CD4-positive, alpha-beta T cell (primary cell): ENCODE measurements around the gene BTBD19. TPM values are rescaled to one million over a fixed set of nuclear protein-coding genes. Genes with fewer than 3 reads are reported as not detected.

Experiments
- ATAC-seq: fragments of 200-7000 bp; cut with Tn5 transposase; one replicate; pipeline ENCODE4 v1.10.0; 2022; ENCODE audit warnings: mild to moderate bottlenecking; ENCODE audit not compliant: poor library complexity
- CTCF ChIA-PET: fragments of 350-600 bp; sonication (Branson Sonifier 250); formaldehyde crosslinking; loops from one replicate; lab custom pipeline; 2021; ENCODE audit warnings: antibody characterized with exemption, inconsistent platforms; lab: Charles Lee
- POLR2A ChIA-PET: fragments of 350-600 bp; sonication (Branson Sonifier 250); formaldehyde crosslinking; loops from one replicate; lab custom pipeline; 2021; ENCODE audit warnings: antibody characterized with exemption, inconsistent platforms; lab: Charles Lee
- DNase-seq, 14 experiments: peaks; one replicate each; pipeline ENCODE4 v3.0.0-alpha.2; 2013 to 2020; ENCODE audit warnings: mixed read lengths in 2 of 14
- H3K27ac ChIP-seq, 2 donors: one replicate each; pipeline versions ENCODE4 v1.5.1 to v1.7.0; 2013; ENCODE audit warnings: low read length in 2 of 2, low read depth in 1 of 2, mild to moderate bottlenecking in 1 of 2
- H3K27me3 ChIP-seq, 2 experiments: 1 replicate in 1 of 2; 2 replicates in 1 of 2; pipeline versions ENCODE4 v1.6.1 to v1.7.0; 2013; ENCODE audit warnings: low read length in 2 of 2, control low read depth in 1 of 2, mild to moderate bottlenecking in 1 of 2, moderate library complexity in 1 of 2; ENCODE audit not compliant: insufficient read depth in 2 of 2, control insufficient read depth in 1 of 2
- H3K36me3 ChIP-seq: one replicate; pipeline ENCODE4 v1.6.1; 2013; ENCODE audit warnings: low read length, control low read depth; ENCODE audit not compliant: insufficient read depth
- H3K4me1 ChIP-seq: one replicate; pipeline ENCODE4 v1.6.1; 2013; ENCODE audit warnings: low read length, control low read depth; ENCODE audit not compliant: insufficient read depth
- H3K4me3 ChIP-seq: one replicate; pipeline ENCODE4 v1.5.1; 2013; ENCODE audit warnings: mild to moderate bottlenecking, low read length, moderate library complexity
- H3K9me3 ChIP-seq, 2 experiments: 1 replicate in 1 of 2; 2 replicates in 1 of 2; pipeline versions ENCODE4 v1.6.1 to v1.7.0; 2013; ENCODE audit warnings: low read length in 2 of 2, mild to moderate bottlenecking in 2 of 2, control low read depth in 1 of 2, moderate library complexity in 1 of 2; ENCODE audit not compliant: control insufficient read depth in 1 of 2, insufficient read depth in 1 of 2
- H3K27ac Mint-ChIP-seq: one replicate; pipeline ENCODE4 v1.8.0; 2020; ENCODE audit warnings: mixed read lengths
- H3K27me3 Mint-ChIP-seq: one replicate; pipeline ENCODE4 v1.8.0; 2021; ENCODE audit warnings: mixed read lengths
- H3K36me3 Mint-ChIP-seq: one replicate; pipeline ENCODE4 v1.8.0; 2021; ENCODE audit warnings: low read depth, mixed read lengths
- H3K4me1 Mint-ChIP-seq: one replicate; pipeline ENCODE4 v1.8.0; 2021; ENCODE audit warnings: low read depth, mixed read lengths
- H3K4me3 Mint-ChIP-seq: one replicate; pipeline ENCODE4 v1.8.0; 2020; ENCODE audit warnings: mild to moderate bottlenecking, mixed read lengths
- H3K9me3 Mint-ChIP-seq: one replicate; pipeline ENCODE4 v1.8.0; 2020; ENCODE audit warnings: mixed read lengths
- intact Hi-C, 2 experiments: fragments of 100-400 bp; cut with DNase I in 1 of 2; cut with micrococcal nuclease in 1 of 2; formaldehyde crosslinking; loops; one replicate each; pipeline versions ENCODE4 v1.15.1 to v1.9.0; 2023 to 2025; cut with DNase I, micrococcal nuclease
- total RNA-seq, 174 experiments: library from RNA in 2 of 174; stranded (reverse) in 2 of 174; gene quantifications; one replicate each; pipeline ENCODE4 v1.2.3 and lab custom pipeline; 2021 to 2026
- TF ChIP-seq, protein P1 (sequence below): fragments of 200-600 bp; IDR thresholded peaks from one replicate; pipeline ENCODE4 v1.8.0; 2022; ENCODE audit warnings: antibody characterized with exemption, mild to moderate bottlenecking

The BTBD19 gene
- total RNA-seq, 2 experiments from 2014 or later: 35.9 to 36.5 TPM

DNA sequence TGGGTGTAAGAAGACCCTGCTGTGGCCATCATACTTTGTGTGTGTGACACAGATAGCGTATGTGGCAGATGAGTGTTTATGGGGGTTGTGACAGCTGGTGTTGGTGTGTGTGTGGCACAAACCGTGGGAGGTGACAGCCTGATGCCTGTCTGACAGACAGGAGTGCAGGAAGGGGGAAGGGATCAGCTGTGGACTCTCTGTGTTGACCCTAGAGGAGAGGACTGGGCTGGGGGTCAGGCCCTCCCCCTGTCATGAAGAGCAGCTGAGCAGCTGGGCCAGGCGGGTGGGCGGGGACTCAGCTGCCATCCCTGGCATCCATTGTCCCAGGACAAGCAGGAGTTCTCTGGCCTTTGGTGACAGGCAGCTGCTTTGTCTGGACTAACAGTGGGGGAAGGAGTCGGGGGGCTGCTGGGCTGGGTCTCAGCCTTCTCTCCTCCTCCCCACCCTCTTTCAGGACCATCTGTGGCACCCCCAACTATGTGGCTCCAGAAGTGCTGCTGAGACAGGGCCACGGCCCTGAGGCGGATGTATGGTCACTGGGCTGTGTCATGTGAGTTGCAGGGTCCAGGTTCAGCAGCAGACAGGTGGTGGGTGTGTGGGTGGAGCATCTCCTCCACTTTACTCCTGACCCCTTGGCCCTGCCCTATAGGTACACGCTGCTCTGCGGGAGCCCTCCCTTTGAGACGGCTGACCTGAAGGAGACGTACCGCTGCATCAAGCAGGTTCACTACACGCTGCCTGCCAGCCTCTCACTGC, 5.8 kb upstream of the BTBD19 start:
- H3K36me3 ChIP-seq: peaks cover 50% of the 10 kb centered on the region
- intact Hi-C loops: loop anchor here (10.0 kb wide), 3 partner anchors 182 to 782 kb away; partner anchors contain the start of genes NASP (in 2 of the 2), EIF2B3 (in 1 of the 2), HECTD3 (in 1 of the 2) and UROD (in 1 of the 2)
- no peaks in the 10 kb centered on the region for H3K27me3 ChIP-seq
- Mint-ChIP-seq H3K4me3 (peak overlapping the region; percentile 92), H3K27me3 (no peaks in the 10 kb centered on the region), H3K4me1 (peaks cover 53% of the 10 kb centered on the region), H3K9me3 (no peaks in the 10 kb centered on the region), H3K27ac (peak overlapping the region; percentile 86), H3K36me3 (peaks cover 70% of the 10 kb centered on the region)
- ATAC-seq (no peak), DNase-seq (peak in 2 of 14 experiments; percentile 17 to 49)
- TF ChIP-seq, protein P1, sequence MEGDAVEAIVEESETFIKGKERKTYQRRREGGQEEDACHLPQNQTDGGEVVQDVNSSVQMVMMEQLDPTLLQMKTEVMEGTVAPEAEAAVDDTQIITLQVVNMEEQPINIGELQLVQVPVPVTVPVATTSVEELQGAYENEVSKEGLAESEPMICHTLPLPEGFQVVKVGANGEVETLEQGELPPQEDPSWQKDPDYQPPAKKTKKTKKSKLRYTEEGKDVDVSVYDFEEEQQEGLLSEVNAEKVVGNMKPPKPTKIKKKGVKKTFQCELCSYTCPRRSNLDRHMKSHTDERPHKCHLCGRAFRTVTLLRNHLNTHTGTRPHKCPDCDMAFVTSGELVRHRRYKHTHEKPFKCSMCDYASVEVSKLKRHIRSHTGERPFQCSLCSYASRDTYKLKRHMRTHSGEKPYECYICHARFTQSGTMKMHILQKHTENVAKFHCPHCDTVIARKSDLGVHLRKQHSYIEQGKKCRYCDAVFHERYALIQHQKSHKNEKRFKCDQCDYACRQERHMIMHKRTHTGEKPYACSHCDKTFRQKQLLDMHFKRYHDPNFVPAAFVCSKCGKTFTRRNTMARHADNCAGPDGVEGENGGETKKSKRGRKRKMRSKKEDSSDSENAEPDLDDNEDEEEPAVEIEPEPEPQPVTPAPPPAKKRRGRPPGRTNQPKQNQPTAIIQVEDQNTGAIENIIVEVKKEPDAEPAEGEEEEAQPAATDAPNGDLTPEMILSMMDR: no peak
- H3K27ac ChIP-seq: peak overlapping the region; percentile 65 to 72
- H3K4me3 ChIP-seq: peak overlapping the region; percentile 99
- POLR2A ChIA-PET: interaction anchor here (1.0 to 16.3 kb wide), 7 partner anchors 10 to 538 kb away, joined by 3 to 599 read pairs (median 38); partner anchors contain the start of genes BTBD19, HECTD3, MUTYH and RPS8
- CTCF ChIA-PET: no interaction called here
- H3K4me1 ChIP-seq: peaks cover 72% of the 10 kb centered on the region
- peaks cover 0 to 4% of the 10 kb centered on the region in 2 experiments for H3K9me3 ChIP-seq

DNA sequence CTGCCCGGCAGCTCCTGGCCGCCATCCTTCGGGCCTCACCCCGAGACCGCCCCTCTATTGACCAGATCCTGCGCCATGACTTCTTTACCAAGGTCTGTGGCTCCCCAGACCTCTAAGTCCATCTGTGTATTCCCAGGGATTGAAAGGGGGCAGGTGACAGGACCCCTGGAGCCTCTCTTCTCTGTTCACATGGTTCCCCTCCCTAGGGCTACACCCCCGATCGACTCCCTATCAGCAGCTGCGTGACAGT, 5.3 kb upstream of the BTBD19 start:
- Histone ChIP-seq H3K27ac (peak overlapping the region; percentile 65 to 72), H3K9me3 (peaks cover 0 to 4% of the 10 kb centered on the region in 2 experiments), H3K27me3 (no peaks in the 10 kb centered on the region), H3K36me3 (peaks cover 50% of the 10 kb centered on the region), H3K4me1 (peaks cover 77% of the 10 kb centered on the region), H3K4me3 (peak overlapping the region; percentile 99)
- Mint-ChIP-seq H3K27ac (peak overlapping the region; percentile 86), H3K36me3 (peaks cover 75% of the 10 kb centered on the region), H3K27me3 (no peaks in the 10 kb centered on the region), H3K4me1 (peaks cover 58% of the 10 kb centered on the region), H3K9me3 (no peaks in the 10 kb centered on the region), H3K4me3 (peak overlapping the region; percentile 71)
- intact Hi-C loops: loop anchor here (10.0 kb wide), 3 partner anchors 182 to 782 kb away; partner anchors contain the start of genes NASP (in 2 of the 2), EIF2B3 (in 1 of the 2), HECTD3 (in 1 of the 2) and UROD (in 1 of the 2)
- TF ChIP-seq, protein P1: no peak
- no peak for DNase-seq
- no peak for ATAC-seq
- CTCF ChIA-PET: no interaction called here
- POLR2A ChIA-PET: interaction anchor here (1.0 to 16.3 kb wide), 4 partner anchors 9 to 81 kb away, joined by 3 to 599 read pairs (median 214); partner anchors contain the start of gene BTBD19

DNA sequence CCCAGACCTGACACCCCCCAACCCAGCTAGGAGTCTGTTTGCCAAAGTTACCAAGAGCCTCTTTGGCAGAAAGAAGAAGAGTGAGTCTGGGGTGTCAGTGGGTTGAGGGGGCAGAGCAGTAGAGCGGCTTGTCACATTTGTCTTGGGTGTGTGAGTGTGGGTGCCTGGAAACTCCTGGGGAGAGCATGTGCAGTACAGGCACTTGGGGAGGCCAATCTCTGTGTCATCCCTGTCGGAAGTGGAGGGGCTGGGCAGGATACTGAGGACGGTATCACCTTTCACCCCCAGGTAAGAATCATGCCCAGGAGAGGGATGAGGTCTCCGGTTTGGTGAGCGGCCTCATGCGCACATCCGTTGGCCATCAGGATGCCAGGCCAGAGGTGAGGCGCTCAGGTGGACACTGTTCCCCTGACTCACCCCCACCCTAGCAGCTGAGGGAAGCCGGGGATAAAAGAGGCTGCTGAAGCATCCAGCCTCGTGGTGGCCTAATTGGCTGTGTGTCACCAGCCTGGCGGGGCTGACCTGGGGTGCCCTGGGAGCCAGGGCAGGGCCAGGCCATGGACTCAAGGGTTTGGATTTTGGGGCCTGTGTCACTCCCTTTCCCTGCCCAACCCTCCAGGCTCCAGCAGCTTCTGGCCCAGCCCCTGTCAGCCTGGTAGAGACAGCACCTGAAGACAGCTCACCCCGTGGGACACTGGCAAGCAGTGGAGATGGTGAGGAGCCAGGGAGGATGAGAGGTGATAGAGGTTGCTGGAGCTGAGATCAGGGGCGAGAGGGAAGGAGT, 4.8 kb upstream of the BTBD19 start:
- Histone ChIP-seq H3K27ac (peak overlapping the region; percentile 65 to 72), H3K36me3 (peaks cover 50% of the 10 kb centered on the region), H3K4me1 (peaks cover 82% of the 10 kb centered on the region), H3K9me3 (peaks cover 0 to 4% of the 10 kb centered on the region in 2 experiments), H3K4me3 (peak overlapping the region; percentile 99), H3K27me3 (no peaks in the 10 kb centered on the region)
- intact Hi-C loops: loop anchor here (10.0 kb wide), 3 partner anchors 181 to 781 kb away; partner anchors contain the start of genes NASP (in 2 of the 2), EIF2B3 (in 1 of the 2), HECTD3 (in 1 of the 2) and UROD (in 1 of the 2)
- DNase-seq (peak in 3 of 14 experiments; percentile 7 to 42 (median 32)), ATAC-seq (no peak)
- Mint-ChIP-seq H3K4me3 (peak overlapping the region; percentile 74), H3K9me3 (no peaks in the 10 kb centered on the region), H3K27me3 (no peaks in the 10 kb centered on the region), H3K36me3 (peaks cover 77% of the 10 kb centered on the region), H3K4me1 (peaks cover 63% of the 10 kb centered on the region), H3K27ac (peak overlapping the region; percentile 86)
- POLR2A ChIA-PET: interaction anchor here (1.0 to 16.3 kb wide), 4 partner anchors 9 to 82 kb away, joined by 3 to 599 read pairs (median 214); partner anchors contain the start of gene BTBD19
- TF ChIP-seq, protein P1: no peak
- CTCF ChIA-PET: no interaction called here
